ENCODE measurements around the gene TFG.
"Not testable (repeated sequence)": the region's sequence is repeated elsewhere in the genome, so short reads cannot be mapped to it uniquely, and the experiment has no call there.

Gene TFG
- 66.9 to 126 reads per million in 2 donors for total RNA-seq

DNA sequence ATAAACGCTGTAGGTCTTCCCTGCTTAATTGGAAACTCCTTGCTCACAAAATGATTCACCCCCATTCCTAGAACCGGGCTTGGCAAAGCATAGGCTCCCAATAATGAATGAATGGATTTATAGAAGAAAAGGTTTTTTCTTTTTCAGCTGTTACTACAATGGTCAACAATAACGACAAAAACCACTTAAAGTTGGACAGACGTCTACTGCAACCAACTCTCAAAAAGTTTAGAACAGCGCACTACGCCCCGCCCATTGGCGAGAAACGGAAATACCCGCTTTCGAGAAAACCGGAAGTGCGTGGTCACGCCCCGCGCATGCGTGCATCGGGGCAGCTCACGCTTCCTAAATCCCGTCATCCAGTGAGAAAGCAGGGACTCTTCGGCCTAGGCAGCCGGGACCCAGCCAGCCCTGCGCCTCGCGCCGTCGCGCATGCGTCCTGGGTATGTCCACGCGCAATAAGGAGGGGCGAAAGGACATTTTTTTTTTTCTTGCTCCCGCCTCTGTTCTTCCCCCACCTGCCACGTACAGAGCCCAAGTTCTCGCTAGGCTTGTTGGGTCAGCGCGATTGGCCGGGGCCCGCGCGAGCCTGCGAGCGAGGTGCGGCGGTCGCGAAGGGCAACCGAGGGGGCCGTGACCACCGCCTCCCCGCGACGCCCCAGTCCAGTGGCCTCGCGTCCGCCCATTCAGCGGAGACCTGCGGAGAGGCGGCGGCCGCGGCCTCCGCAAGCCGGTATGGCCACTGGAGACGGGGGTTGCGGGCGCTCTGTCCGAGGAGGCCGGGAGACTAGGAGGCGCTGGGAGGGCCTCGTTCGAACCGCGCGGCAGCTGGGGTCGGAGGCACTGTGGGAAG is at the start of gene TFG:
Gene TFG (plus strand): TSS at position 506 of the 853 bp plus-strand sequence. CDS start 4,192 bp downstream, outside the sequence.
- peak; percentile 94 to 99 (median 96) for DNase-seq

DNA sequence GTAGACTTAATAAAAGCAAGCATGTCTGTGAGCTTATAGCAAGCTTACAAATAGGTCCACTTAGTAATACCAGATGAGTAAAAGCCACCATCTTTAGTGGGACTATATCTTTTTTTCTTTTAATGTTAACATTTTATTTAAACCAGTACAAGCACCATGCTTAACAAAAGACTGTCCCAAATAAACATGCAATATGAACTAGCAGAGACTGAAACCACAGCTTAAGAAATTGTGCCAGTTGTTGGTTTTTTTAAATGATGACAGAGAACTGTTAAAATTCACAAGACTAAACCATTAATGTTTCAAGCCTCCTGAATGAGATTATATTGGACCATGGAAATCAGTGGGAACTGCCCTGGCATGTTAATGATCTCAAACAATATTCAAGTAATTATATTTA is 48.0 kb upstream of the TFG start:
- DNase-seq = peak in 1 of 5 experiments; percentile 3

DNA sequence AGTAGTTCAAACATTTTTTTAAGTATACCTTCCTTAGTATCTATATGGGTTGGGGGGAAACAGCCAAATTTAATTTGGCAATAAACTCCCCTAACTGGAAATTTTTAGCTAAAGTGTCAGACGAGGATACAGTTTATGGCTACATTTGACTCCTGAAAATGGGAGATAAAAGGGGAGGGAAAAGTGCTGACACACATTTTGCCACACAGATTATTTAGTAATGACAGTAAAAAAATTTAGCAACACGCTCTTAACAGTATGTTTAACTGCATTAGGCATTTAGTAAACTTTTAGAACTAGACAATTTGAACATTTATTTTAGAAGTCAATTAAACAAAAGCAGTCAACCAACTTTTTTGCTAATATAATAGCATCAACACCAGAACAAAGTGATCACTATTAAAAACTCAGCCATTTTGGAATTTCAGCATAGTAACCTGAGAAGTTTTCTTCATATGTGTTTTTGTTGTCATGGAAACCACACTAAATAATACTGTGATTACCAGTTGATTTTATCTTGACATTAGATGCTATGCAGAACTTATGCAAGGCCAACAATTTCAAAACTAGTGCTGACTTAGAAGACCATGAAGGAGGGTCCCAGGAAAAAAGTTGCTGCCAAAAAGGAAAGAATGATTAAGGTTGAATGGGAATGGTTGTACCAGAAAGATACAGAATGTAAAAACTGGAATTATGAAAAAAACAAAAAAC is 47.0 kb upstream of the TFG start:
- peak in 1 of 5 experiments; percentile 45 for DNase-seq

GRCh38 chr3:100665230-100665629 is 44.1 kb upstream of the TFG start:
- DNase-seq = peak in 1 of 5 experiments; percentile 87

GRCh38 chr3:100666699-100667098 is 42.6 kb upstream of the TFG start:
- DNase-seq = not testable (repeated sequence)

DNA sequence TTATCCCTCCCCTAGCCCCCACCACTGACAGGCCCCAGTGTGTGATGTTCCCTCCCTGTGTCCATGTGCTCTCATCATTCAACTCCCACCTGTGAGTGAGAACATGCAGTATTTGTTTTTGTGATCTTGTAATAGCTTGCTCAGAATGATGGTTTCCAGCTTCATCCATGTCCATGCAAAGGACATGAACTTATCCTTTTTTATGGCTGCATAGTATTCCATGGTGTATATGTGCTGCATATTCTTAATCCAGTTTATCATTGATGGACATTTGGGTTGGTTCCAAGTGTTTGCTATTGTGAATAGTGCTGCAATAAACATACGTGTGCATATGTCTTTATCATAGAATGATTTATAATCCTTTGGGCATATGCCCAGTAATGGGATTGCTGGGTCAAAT is 42.0 kb upstream of the TFG start:
- not testable (repeated sequence) for DNase-seq

GRCh38 chr3:100670995-100671394 is 38.3 kb upstream of the TFG start:
- DNase-seq = not testable (repeated sequence)

DNA sequence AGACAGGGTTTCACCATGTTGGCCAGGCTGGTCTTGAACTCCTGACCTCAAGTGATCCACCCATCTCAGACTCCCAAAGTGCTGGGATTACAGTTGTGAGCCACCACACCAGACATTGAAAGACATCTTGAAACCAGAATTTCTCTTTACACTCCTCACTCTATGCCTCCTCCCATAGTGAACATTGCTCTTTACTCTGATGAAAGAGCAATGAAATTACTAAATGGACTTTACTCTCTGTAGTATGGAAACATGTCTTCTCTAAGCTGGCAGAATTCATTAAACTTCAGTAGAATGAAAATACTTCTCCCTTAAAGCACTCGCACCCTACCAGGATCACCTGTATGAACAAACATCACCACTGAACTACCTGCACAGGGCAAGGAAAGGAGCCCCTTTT is 27.8 kb upstream of the TFG start:
- no peak for DNase-seq

- DNase-seq = no peak
These were observed 27.0 kb upstream of the TFG start for GRCh38 chr3:100682056-100682853.

- no peak for DNase-seq
These were observed 26.2 kb upstream of the TFG start for GRCh38 chr3:100682854-100683760.

DNA sequence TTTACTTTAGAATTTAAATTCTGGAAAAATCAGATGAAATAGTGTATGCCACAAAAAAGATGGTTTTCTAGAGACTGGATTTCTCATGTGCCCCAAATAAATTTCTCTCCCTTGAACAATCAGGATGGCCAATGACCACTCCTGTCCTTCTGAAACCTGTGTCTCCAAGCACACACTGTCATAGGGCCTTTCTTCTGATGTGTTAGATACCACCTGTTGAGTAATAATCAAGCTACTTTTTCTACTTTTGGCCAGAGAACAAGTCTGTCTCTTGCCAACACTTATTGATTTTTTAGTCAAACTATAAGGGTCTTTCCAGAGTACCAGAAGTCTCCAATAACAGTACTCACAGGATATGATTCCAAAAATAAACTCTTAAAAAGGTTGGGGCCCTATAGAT is 16.1 kb upstream of the TFG start:
- no peak for DNase-seq

GRCh38 chr3:100695696-100696095 is 13.6 kb upstream of the TFG start:
- DNase-seq = no peak

DNA sequence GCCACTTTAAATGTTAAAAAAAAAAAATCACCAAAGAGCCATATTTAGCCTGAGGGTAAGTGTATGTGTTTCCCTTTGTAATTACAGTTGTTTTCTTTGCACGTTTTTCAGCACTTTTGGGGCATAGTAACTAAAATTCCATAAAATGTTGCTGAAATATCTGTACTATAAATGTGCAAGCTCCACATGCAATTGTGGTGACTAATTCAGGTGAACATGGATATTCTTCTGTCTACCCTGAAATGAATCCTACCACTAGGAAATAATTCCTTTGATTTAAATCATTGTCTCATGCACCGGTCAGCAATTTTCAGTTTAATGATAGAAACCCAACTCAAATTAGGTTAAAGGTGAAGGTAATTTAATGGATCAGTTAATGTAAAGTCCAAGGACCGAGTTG is 13.1 kb upstream of the TFG start:
- no peak for DNase-seq

GRCh38 chr3:100697172-100697571 is 12.1 kb upstream of the TFG start:
- no peak for DNase-seq

GRCh38 chr3:100697723-100698285 is 11.5 kb upstream of the TFG start:
- no peak for DNase-seq

DNA sequence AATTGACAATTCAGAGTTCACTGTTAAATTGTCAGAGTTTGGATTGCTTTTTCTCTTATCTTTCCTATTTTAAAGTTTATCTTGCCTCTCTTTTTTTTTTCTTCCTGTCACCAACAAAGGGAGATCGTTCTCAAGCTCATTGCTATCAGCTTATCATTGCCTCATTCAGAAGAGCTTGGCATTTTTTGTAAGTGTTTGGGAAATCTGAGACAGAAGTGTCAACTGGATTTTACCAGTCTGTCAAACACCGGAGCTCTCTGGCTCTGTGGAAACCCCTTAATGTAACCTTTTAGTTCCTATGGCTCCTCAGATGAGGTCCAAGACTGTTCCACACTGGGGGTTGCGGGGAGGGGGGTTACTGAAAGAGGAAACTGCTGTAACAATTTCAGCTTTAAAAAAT is 10.6 kb upstream of the TFG start:
- DNase-seq = no peak

DNA sequence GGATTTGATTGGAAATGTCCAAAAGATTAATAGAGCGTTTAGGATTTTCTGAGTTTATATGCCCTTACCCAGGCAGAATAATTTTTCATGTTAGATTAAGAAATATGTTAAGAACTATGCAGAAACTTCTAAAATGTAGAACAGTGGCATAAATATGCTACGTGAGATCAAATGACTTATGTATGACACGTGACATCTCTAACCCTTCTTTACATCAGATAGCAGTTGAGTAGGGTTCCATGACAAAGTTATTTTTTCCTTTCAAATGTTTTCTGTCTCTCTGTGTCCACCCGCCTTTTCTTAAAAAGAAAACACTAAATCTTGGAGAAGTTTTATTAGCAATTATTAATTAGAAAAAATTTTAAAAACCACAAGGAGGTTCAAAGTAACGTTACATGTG is 8.6 kb upstream of the TFG start:
- DNase-seq = no peak

GRCh38 chr3:100702082-100702979 is 7.0 kb upstream of the TFG start:
- DNase-seq = no peak

DNA sequence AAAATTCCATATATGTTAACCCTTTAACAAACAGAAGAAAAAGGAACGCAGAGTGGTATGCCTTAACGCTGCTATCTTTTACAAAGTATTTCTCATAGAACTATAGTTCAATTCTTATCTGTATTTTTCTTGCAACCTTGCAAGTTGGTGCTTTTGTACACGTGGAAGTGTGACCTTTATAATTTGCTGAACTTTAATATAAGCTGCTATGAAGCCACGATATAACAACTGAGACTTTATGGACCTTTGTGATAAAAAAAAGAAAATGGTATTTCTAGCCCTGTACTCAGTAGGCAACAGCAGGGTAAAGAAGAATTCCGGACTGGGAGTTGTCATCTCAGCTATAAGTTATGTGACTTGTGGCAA is 6.3 kb upstream of the TFG start:
- no peak for DNase-seq

GRCh38 chr3:100703865-100704264 is 5.4 kb upstream of the TFG start:
- DNase-seq = no peak

- DNase-seq = no peak
These were observed 2.9 kb upstream of the TFG start for GRCh38 chr3:100706365-100706764.
